ENCODE data around the gene SMC3. TPM values are rescaled to one million over a fixed set of nuclear protein-coding genes. Genes with fewer than 3 reads are reported as not detected.

SMC3 gene
- total and polyA plus RNA-seq, 2 experiments from 2014 or later = 72.3 to 320 TPM

- ATAC-seq (peak; percentile 8; the same call in 1 of the 3 replicates), DNase-seq (ENCODE audit: low spot score) (peak; percentile 9)
- Histone ChIP-seq H2AFZ (no peak overlapping the region), H3K4me3 (no peak overlapping the region), H3K27ac (ENCODE audit: low read depth) (no peak overlapping the region), H3K36me3 (ENCODE audit: insufficient read depth) (0 out of 2 replicates have a peak, but pooled peaks cover 4% of the 10 kb centered on the region), H3K4me1 (ENCODE audit: insufficient read depth) (peaks cover 17% of the 10 kb centered on the region), H3K4me2 (no peak overlapping the region), H3F3A (replicated peaks; ENCODE audit: low read depth) (no peaks in the 10 kb centered on the region; the same call in 1 of the 2 replicates), H4K20me1 (replicated peaks; ENCODE audit: insufficient read depth) (no peaks in the 10 kb centered on the region), H3K79me2 (replicated peaks; ENCODE audit: insufficient read depth) (no peaks in the 10 kb centered on the region), H3K9me2 (ENCODE audit: insufficient read depth) (no peaks in the 10 kb centered on the region), H3K27me3 (ENCODE audit: insufficient read depth) (no peaks in the 10 kb centered on the region)
- Mint-ChIP-seq H3K9me3 (no peaks in the 10 kb centered on the region), H3K27me3 (ENCODE audit: insufficient read depth, low read depth, poor library complexity) (no peaks in the 10 kb centered on the region), H3K36me3 (ENCODE audit: low read depth) (peaks cover 10% of the 10 kb centered on the region), H3K27ac (no peak overlapping the region), H3K4me1 (peaks cover 21% of the 10 kb centered on the region), H3K4me3 (no peak overlapping the region)
- no peak for TF ChIP-seq ZNF331 (CRISPR knock-in tag; IDR thresholded peaks at IDR 0.05; ENCODE audit: low read depth)
- no peak for TF ChIP-seq EZH2phosphoT487 (IDR thresholded peaks at IDR 0.05; ENCODE audit: unreplicated experiment)
- no peak for TF ChIP-seq STAT1 (IDR thresholded peaks at IDR 0.05; ENCODE audit: unreplicated experiment)
- no peak for TF ChIP-seq ETS1 (IDR thresholded peaks at IDR 0.05)
- TF ChIP-seq REST (IDR thresholded peaks at IDR 0.05; ENCODE audit: unreplicated experiment) = no peak
- no peak for TF ChIP-seq JUNB (IDR thresholded peaks at IDR 0.05; ENCODE audit: unreplicated experiment)
- no peak for TF ChIP-seq ZNF114 (CRISPR knock-in tag; IDR thresholded peaks at IDR 0.05)
- TF ChIP-seq CTCF (conservative IDR thresholded peaks at IDR 0.05; ENCODE audit: low read depth in 2 of 2) = peak in 1 of 2 experiments; percentile 17; a peak in 1 of 4 replicates
Observed at GRCh38 chr10:110609605-110610004, 42.1 kb downstream of the SMC3 start.

DNA sequence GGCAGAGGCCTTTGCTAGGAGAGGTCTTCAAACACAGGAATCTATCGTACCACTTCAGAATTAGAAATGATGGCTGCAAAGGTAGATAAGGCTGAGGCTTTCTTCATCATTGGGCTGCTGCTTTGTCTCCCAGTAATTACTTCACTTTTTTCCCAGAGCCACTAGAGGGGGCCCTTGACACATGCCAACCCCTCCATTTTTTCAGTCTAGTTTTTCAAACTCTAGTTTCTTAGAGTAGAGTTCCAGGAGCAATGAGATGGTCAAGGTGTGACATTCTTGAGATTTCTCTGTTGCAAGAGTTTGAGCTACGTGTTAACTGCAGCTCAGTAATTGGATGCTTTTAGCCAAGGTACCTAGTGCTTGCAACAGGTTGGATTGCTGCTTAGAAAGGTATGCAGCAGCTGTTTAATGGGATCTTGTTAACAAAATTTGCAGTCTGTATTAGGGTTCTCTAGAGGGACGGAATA, 42.8 kb downstream of the SMC3 start:
- H3K27me3 Mint-ChIP-seq (ENCODE audit: insufficient read depth, low read depth, poor library complexity) = no peaks in the 10 kb centered on the region
- H3K27ac ChIP-seq (ENCODE audit: low read depth) = no peak overlapping the region
- no peaks in the 10 kb centered on the region for H3K9me2 ChIP-seq (ENCODE audit: insufficient read depth)
- H4K20me1 ChIP-seq (replicated peaks; ENCODE audit: insufficient read depth) = no peaks in the 10 kb centered on the region
- H3K27me3 ChIP-seq (ENCODE audit: insufficient read depth) = no peaks in the 10 kb centered on the region
- no peak overlapping the region for H2AFZ ChIP-seq
- no peak overlapping the region for H3K4me3 Mint-ChIP-seq
- DNase-seq (ENCODE audit: low spot score) (peak; percentile 94), ATAC-seq (peak; percentile 71)
- peaks cover 17% of the 10 kb centered on the region for H3K4me1 ChIP-seq (ENCODE audit: insufficient read depth)
- H3K27ac Mint-ChIP-seq = no peak overlapping the region
- peaks cover 3% of the 10 kb centered on the region; the same call in 2 of the 3 replicates for H3K36me3 Mint-ChIP-seq (ENCODE audit: low read depth)
- H3K4me3 ChIP-seq = no peak overlapping the region
- no peaks in the 10 kb centered on the region for H3K36me3 ChIP-seq (ENCODE audit: insufficient read depth)
- no peaks in the 10 kb centered on the region; the same call in 1 of the 2 replicates for H3F3A ChIP-seq (replicated peaks; ENCODE audit: low read depth)
- no peaks in the 10 kb centered on the region for H3K9me3 Mint-ChIP-seq
- no peaks in the 10 kb centered on the region for H3K79me2 ChIP-seq (replicated peaks; ENCODE audit: insufficient read depth)
- H3K4me1 Mint-ChIP-seq = peaks cover 21% of the 10 kb centered on the region
- H3K4me2 ChIP-seq = no peak overlapping the region
- TF ChIP-seq EZH2phosphoT487 (IDR thresholded peaks at IDR 0.05; ENCODE audit: unreplicated experiment) (no peak), ZNF462 (CRISPR knock-in tag; IDR thresholded peaks at IDR 0.05) (peak; percentile 59; the same call in 1 of the 2 replicates)

All from GM23338 (cell line).